ENCODE results near the gene CCR7. TPM values are rescaled to one million over a fixed set of nuclear protein-coding genes. Genes with fewer than 3 reads are reported as not detected.

CCR7 gene
- total and polyA plus RNA-seq, 2 of the 8 experiments (the other 6 are each of a cell fraction or from before 2014, with no cell fraction given) = 0.12 to 0.17 TPM

DNA sequence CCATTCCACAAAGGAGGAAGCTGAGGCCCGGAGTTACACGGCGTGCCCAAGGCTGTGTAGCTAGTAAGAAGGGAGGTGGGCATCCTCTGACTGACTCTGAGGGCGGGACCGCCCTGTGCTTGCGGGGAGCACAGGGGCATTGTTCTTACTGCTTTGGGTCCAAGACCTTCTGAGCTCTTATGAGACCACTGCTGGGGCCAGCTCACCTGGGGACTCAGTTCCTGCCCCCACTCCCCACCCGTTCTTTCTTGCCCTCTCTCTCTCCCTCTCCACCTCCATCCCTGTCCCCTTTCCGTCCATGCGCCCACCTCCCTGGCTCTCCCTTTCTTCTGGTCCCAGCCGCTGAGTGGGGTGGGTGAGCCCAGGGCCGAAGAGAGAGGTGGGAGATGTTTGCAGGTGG, 19.6 kb downstream of the CCR7 start:
- ChIA-PET CTCF (ENCODE audit: partially characterized antibody) (interaction anchor here (0.6 to 5.0 kb wide), 5 partner anchors 12 to 102 kb away, joined by 4 to 32 read pairs (median 5); no protein-coding TSS in a partner anchor), POLR2A (ENCODE audit: partially characterized antibody) (interaction anchor here (0.7 kb wide), 1 partner anchor 10 kb away, joined by 3 read pairs; no protein-coding TSS in a partner anchor)
- Histone ChIP-seq H3K56ac (replicated peaks; ENCODE audit: insufficient read length, low read depth, low read length) (no peak overlapping the region), H3K36me3 (ENCODE audit: control insufficient read depth in 2 of 4, insufficient read depth in 4 of 4, low read length in 3 of 4) (no peaks in the 10 kb centered on the region), H3K23ac (ENCODE audit: insufficient read length) (no peak overlapping the region), H3K23me2 (ENCODE audit: low read depth, low read length) (no peaks in the 10 kb centered on the region; the same call in 1 of the 2 replicates), H2BK12ac (ENCODE audit: low read depth, low read length) (no peak overlapping the region), H3K4ac (replicated peaks; ENCODE audit: insufficient read length, low read depth, low read length) (no peak overlapping the region), H2BK120ac (replicated peaks; ENCODE audit: low read depth, low read length) (no peak overlapping the region), H3K79me2 (ENCODE audit: control insufficient read depth in 1 of 2, insufficient read depth in 2 of 2, low read length in 2 of 2) (no peaks in the 10 kb centered on the region), H3K14ac (ENCODE audit: insufficient read length) (no peak overlapping the region), H2BK15ac (ENCODE audit: low read length) (no peak overlapping the region), H4K20me1 (replicated peaks in 1 of 2; ENCODE audit: control insufficient read depth in 1 of 2, insufficient read depth in 2 of 2, low read length in 2 of 2) (peaks cover 0 to 1% of the 10 kb centered on the region in 2 experiments), H2BK5ac (ENCODE audit: low read depth, low read length) (no peak overlapping the region; the same call in 1 of the 2 replicates), H3K18ac (ENCODE audit: extremely low read depth, low read length) (no peak overlapping the region), H3K9ac (replicated peaks in 1 of 4; ENCODE audit: extremely low read depth in 1 of 4, low read depth in 3 of 4, low read length in 3 of 4) (no peak overlapping the region), H3K4me2 (ENCODE audit: insufficient read depth in 1 of 2, low read depth in 2 of 2, low read length in 2 of 2) (no peak overlapping the region), H3K27ac (ENCODE audit: low read depth, low read length) (no peak overlapping the region), H2BK20ac (ENCODE audit: low read length) (no peak overlapping the region), H2AK5ac (ENCODE audit: low read depth, low read length) (no peak overlapping the region), H3K79me1 (ENCODE audit: low read depth, low read length) (no peaks in the 10 kb centered on the region), H4K8ac (ENCODE audit: extremely low read depth, insufficient read depth, low read length) (peak overlapping the region; percentile 45; the same call in 1 of the 2 replicates), H4K5ac (ENCODE audit: insufficient read length, low read depth, low read length) (no peak overlapping the region), H3K4me1 (replicated peaks in 1 of 4; ENCODE audit: control insufficient read depth in 3 of 4, insufficient read depth in 4 of 4, low read length in 3 of 4) (peaks cover 2 to 14% (median 6%) of the 10 kb centered on the region in 4 experiments; a peak in 6 of 7 replicates), H3K27me3 (replicated peaks in 1 of 4; ENCODE audit: control insufficient read depth in 3 of 4, extremely low read depth in 1 of 4, insufficient read depth in 3 of 4, low read length in 3 of 4) (no peaks in the 10 kb centered on the region; a peak in 1 of 7 replicates), H3K9me3 (ENCODE audit: insufficient read depth in 2 of 2, low read depth in 1 of 2, low read length in 1 of 2) (no peaks in the 10 kb centered on the region), H2AFZ (ENCODE audit: low read length) (no peak overlapping the region), H4K91ac (replicated peaks; ENCODE audit: insufficient read length, low read length) (no peak overlapping the region), H3K4me3 (ENCODE audit: extremely low read depth in 1 of 4, insufficient read depth in 2 of 4, low read depth in 3 of 4, low read length in 4 of 4) (no peak overlapping the region)
- 90% methylated on average over 11 of the region's 11 CpGs; no CpG with 5 or more reads in 1 of the 2 experiments for WGBS, 2 experiments (ENCODE audit: extremely low coverage in 1 of 2, insufficient coverage in 1 of 2, insufficient read length in 1 of 2, insufficient replicate concordance in 2 of 2, low coverage in 1 of 2, low lambda C conversion rate in 2 of 2, missing lambda C conversion rate in 1 of 2)
- no peak for FAIRE-seq
- DNase-seq (ENCODE audit: low read depth in 1 of 2, low spot score in 2 of 2) = no peak
- TF ChIP-seq KDM4A (IDR thresholded peaks at IDR 0.05; ENCODE audit: low read depth, low read length, severe bottlenecking) (no peak), JUN (IDR thresholded peaks at IDR 0.05; ENCODE audit: low read depth, low read length) (no peak)
